Loucy (cell line): ENCODE results near the gene BBX.

Source experiments
- H2AFZ ChIP-seq: fragments of 200-600 bp; sonication (generic); 2 replicates; pipeline ENCODE4 v1.6.0; 2016; ENCODE audit warnings: antibody characterized with exemption, mild to moderate bottlenecking, low read length, moderate library complexity
- H3F3A ChIP-seq: fragments of 200-600 bp; 2 replicates; pipeline ENCODE4 v1.6.0; 2016; ENCODE audit warnings: antibody characterized with exemption, low read depth, mild to moderate bottlenecking
- H3K27me3 ChIP-seq: fragments of 200-600 bp; sonication (generic); 2 replicates; pipeline ENCODE4 v1.6.1; 2014; ENCODE audit warnings: low read length, mild to moderate bottlenecking; ENCODE audit not compliant: insufficient read depth, poor library complexity, severe bottlenecking
- H3K36me3 ChIP-seq: fragments of 200-600 bp; sonication (generic); 2 replicates; pipeline ENCODE4 v1.6.1; 2016; ENCODE audit warnings: low read length; ENCODE audit not compliant: insufficient read depth
- H3K4me1 ChIP-seq: fragments of 200-600 bp; sonication (generic); 2 replicates; pipeline ENCODE4 v1.5.1; 2014; ENCODE audit warnings: low read length, mild to moderate bottlenecking; ENCODE audit not compliant: insufficient read depth, poor library complexity, severe bottlenecking
- H3K4me2 ChIP-seq: fragments of 200-600 bp; sonication (generic); 2 replicates; pipeline ENCODE4 v1.6.0; 2014; ENCODE audit warnings: antibody characterized with exemption, low read length, low read depth, mild to moderate bottlenecking; ENCODE audit not compliant: poor library complexity, severe bottlenecking
- H3K4me3 ChIP-seq: fragments of 200-600 bp; sonication (generic); 2 replicates; pipeline ENCODE4 v1.5.1; 2014; ENCODE audit warnings: low read length, mild to moderate bottlenecking, mixed read lengths; ENCODE audit not compliant: poor library complexity, severe bottlenecking
- H3K79me2 ChIP-seq: fragments of 200-600 bp; sonication (generic); 2 replicates; pipeline ENCODE4 v1.6.1; 2014; ENCODE audit warnings: low read length; ENCODE audit not compliant: insufficient read depth
- H3K9ac ChIP-seq: fragments of 200-600 bp; sonication (generic); 2 replicates; pipeline ENCODE4 v1.6.0; 2014; ENCODE audit warnings: mild to moderate bottlenecking, low read depth, low read length, moderate library complexity; ENCODE audit not compliant: poor library complexity, severe bottlenecking
- H3K9me2 ChIP-seq: fragments of 200-600 bp; sonication (generic); replicated peaks from 2 replicates; pipeline ENCODE4 v1.6.1; 2016; ENCODE audit warnings: low read depth, low read length, mixed read lengths
- H3K9me3 ChIP-seq: fragments of 200-600 bp; sonication (generic); 2 replicates; pipeline ENCODE4 v1.6.1; 2014; ENCODE audit warnings: mild to moderate bottlenecking, antibody characterized with exemption, low read length, low read depth; ENCODE audit not compliant: insufficient read depth
- H4K20me1 ChIP-seq: fragments of 200-600 bp; sonication (generic); 2 replicates; pipeline ENCODE4 v1.6.0; 2014; ENCODE audit warnings: antibody characterized with exemption, low read length, mild to moderate bottlenecking; ENCODE audit not compliant: insufficient read depth, poor library complexity, severe bottlenecking
- EZH2phosphoT487 ChIP-seq: fragments of 200-600 bp; IDR thresholded peaks from 2 replicates; pipeline ENCODE4 v1.6.1; 2018; ENCODE audit warnings: antibody characterized with exemption, mild to moderate bottlenecking, moderate library complexity, borderline replicate concordance
- TF ChIP-seq, protein P1 (sequence below): fragments of 200-600 bp; sonication (generic); conservative IDR thresholded peaks from 2 replicates; pipeline ENCODE4 v1.5.1; 2014; ENCODE audit warnings: mild to moderate bottlenecking, antibody characterized with exemption, low read length

The BBX gene

GRCh38 chr3:107829185-107829584 is 306.4 kb downstream of the BBX start:
- no peaks in the 10 kb centered on the region for H3K9me2 ChIP-seq
- no peaks in the 10 kb centered on the region for H3K36me3 ChIP-seq
- TF ChIP-seq, protein P1, sequence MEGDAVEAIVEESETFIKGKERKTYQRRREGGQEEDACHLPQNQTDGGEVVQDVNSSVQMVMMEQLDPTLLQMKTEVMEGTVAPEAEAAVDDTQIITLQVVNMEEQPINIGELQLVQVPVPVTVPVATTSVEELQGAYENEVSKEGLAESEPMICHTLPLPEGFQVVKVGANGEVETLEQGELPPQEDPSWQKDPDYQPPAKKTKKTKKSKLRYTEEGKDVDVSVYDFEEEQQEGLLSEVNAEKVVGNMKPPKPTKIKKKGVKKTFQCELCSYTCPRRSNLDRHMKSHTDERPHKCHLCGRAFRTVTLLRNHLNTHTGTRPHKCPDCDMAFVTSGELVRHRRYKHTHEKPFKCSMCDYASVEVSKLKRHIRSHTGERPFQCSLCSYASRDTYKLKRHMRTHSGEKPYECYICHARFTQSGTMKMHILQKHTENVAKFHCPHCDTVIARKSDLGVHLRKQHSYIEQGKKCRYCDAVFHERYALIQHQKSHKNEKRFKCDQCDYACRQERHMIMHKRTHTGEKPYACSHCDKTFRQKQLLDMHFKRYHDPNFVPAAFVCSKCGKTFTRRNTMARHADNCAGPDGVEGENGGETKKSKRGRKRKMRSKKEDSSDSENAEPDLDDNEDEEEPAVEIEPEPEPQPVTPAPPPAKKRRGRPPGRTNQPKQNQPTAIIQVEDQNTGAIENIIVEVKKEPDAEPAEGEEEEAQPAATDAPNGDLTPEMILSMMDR, result no peak
- TF ChIP-seq EZH2phosphoT487, result no peak
- H3K9me3 ChIP-seq, result no peaks in the 10 kb centered on the region
- H3F3A ChIP-seq, result no peaks in the 10 kb centered on the region
- peaks cover 10% of the 10 kb centered on the region for H3K4me1 ChIP-seq
- no peaks in the 10 kb centered on the region for H4K20me1 ChIP-seq
- H3K4me3 ChIP-seq, result no peak overlapping the region
- H3K9ac ChIP-seq, result no peak overlapping the region
- no peaks in the 10 kb centered on the region for H3K27me3 ChIP-seq
- no peak overlapping the region for H3K4me2 ChIP-seq
- no peak overlapping the region for H2AFZ ChIP-seq
- no peaks in the 10 kb centered on the region for H3K79me2 ChIP-seq

DNA sequence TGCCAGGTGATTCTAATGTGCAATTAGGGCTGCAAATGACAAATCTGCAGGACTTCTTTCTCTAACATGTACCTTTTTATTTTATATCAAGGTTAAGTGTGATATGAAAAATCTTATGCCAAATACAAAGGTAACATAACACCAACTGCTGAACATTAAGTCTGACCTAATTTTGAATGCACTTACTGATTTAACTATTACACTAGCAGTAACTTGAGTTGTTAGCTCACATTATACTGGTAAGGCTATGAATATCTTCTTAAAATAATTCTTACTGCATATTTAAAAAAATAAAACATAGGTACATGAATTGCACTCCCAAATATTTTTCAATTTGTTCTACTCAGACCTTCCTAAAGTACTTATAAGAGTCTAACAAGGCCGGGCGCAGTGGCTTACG is 308.8 kb downstream of the BBX start:
- TF ChIP-seq, protein P1, result no peak
- TF ChIP-seq EZH2phosphoT487, result no peak
- no peaks in the 10 kb centered on the region for H3K9me2 ChIP-seq
- H3K4me2 ChIP-seq, result no peak overlapping the region
- H3K9ac ChIP-seq, result no peak overlapping the region
- H2AFZ ChIP-seq, result no peak overlapping the region
- no peaks in the 10 kb centered on the region for H3K4me1 ChIP-seq
- no peaks in the 10 kb centered on the region for H4K20me1 ChIP-seq
- H3K79me2 ChIP-seq, result no peaks in the 10 kb centered on the region
- no peaks in the 10 kb centered on the region for H3K36me3 ChIP-seq
- H3K4me3 ChIP-seq, result no peak overlapping the region
- no peaks in the 10 kb centered on the region for H3K27me3 ChIP-seq
- H3K9me3 ChIP-seq, result no peaks in the 10 kb centered on the region
- no peaks in the 10 kb centered on the region for H3F3A ChIP-seq

DNA sequence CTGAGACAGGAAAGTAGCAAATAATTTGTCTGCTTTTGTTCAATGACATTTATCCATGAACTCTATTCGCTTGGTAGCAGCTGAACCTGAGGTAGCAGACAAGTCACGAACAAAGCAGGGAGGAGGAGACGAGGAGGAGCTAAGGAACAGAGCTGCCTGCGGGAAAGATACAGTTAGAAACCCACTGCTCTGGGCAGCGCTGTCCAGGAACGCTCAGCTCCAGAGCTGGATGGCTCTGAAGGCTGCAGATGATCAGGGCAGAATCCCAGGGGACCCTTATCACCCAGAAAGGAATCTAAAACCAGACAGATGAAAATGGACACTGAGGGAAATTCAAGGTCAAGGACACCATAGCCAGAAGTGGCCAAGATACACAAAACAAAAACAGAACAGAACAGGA is 310.3 kb downstream of the BBX start:
- no peak overlapping the region for H3K9ac ChIP-seq
- H3K4me1 ChIP-seq, result no peaks in the 10 kb centered on the region
- H3K9me2 ChIP-seq, result no peaks in the 10 kb centered on the region
- H3K4me2 ChIP-seq, result no peak overlapping the region
- TF ChIP-seq, protein P1, result no peak
- no peak for TF ChIP-seq EZH2phosphoT487
- no peak overlapping the region for H3K4me3 ChIP-seq
- no peaks in the 10 kb centered on the region for H3K9me3 ChIP-seq
- no peaks in the 10 kb centered on the region for H3K79me2 ChIP-seq
- no peaks in the 10 kb centered on the region for H4K20me1 ChIP-seq
- no peaks in the 10 kb centered on the region for H3K36me3 ChIP-seq
- H3F3A ChIP-seq, result no peaks in the 10 kb centered on the region
- H3K27me3 ChIP-seq, result no peaks in the 10 kb centered on the region
- no peak overlapping the region for H2AFZ ChIP-seq
